ENCODE measurements around the gene TXNDC8. TPM values are rescaled to one million over a fixed set of nuclear protein-coding genes. Genes with fewer than 3 reads are reported as not detected.

The TXNDC8 gene
- total RNA-seq, 1 donor from 2014 or later, result not detected

- H3K9ac ChIP-seq (ENCODE audit: low read length), result no peak overlapping the region
- H3K4me3 ChIP-seq (ENCODE audit: insufficient read depth, low read depth, low read length), result no peak overlapping the region
- Mint-ChIP-seq H3K27ac (ENCODE audit: unreplicated experiment) (no peak overlapping the region), H3K36me3 (ENCODE audit: low read depth, unreplicated experiment) (no peaks in the 10 kb centered on the region), H3K4me1 (ENCODE audit: low read depth, unreplicated experiment) (no peaks in the 10 kb centered on the region), H3K9me3 (ENCODE audit: unreplicated experiment) (no peaks in the 10 kb centered on the region), H3K27me3 (ENCODE audit: low read depth, unreplicated experiment) (peaks cover 4% of the 10 kb centered on the region), H3K4me3 (ENCODE audit: unreplicated experiment) (no peak overlapping the region)
- no peak overlapping the region for H3K4me2 ChIP-seq (ENCODE audit: low read length)
- no peaks in the 10 kb centered on the region for H3K79me2 ChIP-seq (ENCODE audit: insufficient read depth, low read length)
- H3K27ac ChIP-seq (ENCODE audit: low read depth, low read length), result no peak overlapping the region
- no peak for TF ChIP-seq CTCF (IDR thresholded peaks at IDR 0.05; ENCODE audit: insufficient read depth, low read depth, low read length)
- TF ChIP-seq EZH2 (IDR thresholded peaks at IDR 0.05; ENCODE audit: insufficient read depth, low read length), result no peak
- no peaks in the 10 kb centered on the region for H3K27me3 ChIP-seq (ENCODE audit: insufficient read depth, low read length)
- H3K9me3 ChIP-seq (ENCODE audit: insufficient read depth, low read depth, low read length), result no peaks in the 10 kb centered on the region
- no peak overlapping the region for H2AFZ ChIP-seq (ENCODE audit: low read depth, low read length)
- no peaks in the 10 kb centered on the region for H3K36me3 ChIP-seq (ENCODE audit: insufficient read depth, low read length)
- DNase-seq (ENCODE audit: low read depth), result no peak
- no peaks in the 10 kb centered on the region for H4K20me1 ChIP-seq (ENCODE audit: insufficient read depth, low read length)
- no peaks in the 10 kb centered on the region for H3K4me1 ChIP-seq (ENCODE audit: insufficient read depth, low read length)
- FAIRE-seq, result no peak
These were observed 1.3 kb downstream of the TXNDC8 start for GRCh38 chr9:110336363-110336762.

- Histone ChIP-seq H3K4me3 (ENCODE audit: insufficient read depth, low read depth, low read length) (no peak overlapping the region), H3K4me1 (ENCODE audit: insufficient read depth, low read length) (no peaks in the 10 kb centered on the region), H3K9ac (ENCODE audit: low read length) (no peak overlapping the region), H4K20me1 (ENCODE audit: insufficient read depth, low read length) (no peaks in the 10 kb centered on the region), H3K4me2 (ENCODE audit: low read length) (no peak overlapping the region), H3K27me3 (ENCODE audit: insufficient read depth, low read length) (no peaks in the 10 kb centered on the region), H2AFZ (ENCODE audit: low read depth, low read length) (no peak overlapping the region), H3K9me3 (ENCODE audit: insufficient read depth, low read depth, low read length) (no peaks in the 10 kb centered on the region), H3K27ac (ENCODE audit: low read depth, low read length) (no peak overlapping the region), H3K36me3 (ENCODE audit: insufficient read depth, low read length) (no peaks in the 10 kb centered on the region), H3K79me2 (ENCODE audit: insufficient read depth, low read length) (no peaks in the 10 kb centered on the region)
- Mint-ChIP-seq H3K27ac (ENCODE audit: unreplicated experiment) (no peak overlapping the region), H3K9me3 (ENCODE audit: unreplicated experiment) (no peaks in the 10 kb centered on the region), H3K4me3 (ENCODE audit: unreplicated experiment) (no peak overlapping the region), H3K27me3 (ENCODE audit: low read depth, unreplicated experiment) (peaks cover 4% of the 10 kb centered on the region), H3K36me3 (ENCODE audit: low read depth, unreplicated experiment) (no peaks in the 10 kb centered on the region), H3K4me1 (ENCODE audit: low read depth, unreplicated experiment) (no peaks in the 10 kb centered on the region)
- TF ChIP-seq CTCF (IDR thresholded peaks at IDR 0.05; ENCODE audit: insufficient read depth, low read depth, low read length) (no peak), EZH2 (IDR thresholded peaks at IDR 0.05; ENCODE audit: insufficient read depth, low read length) (no peak)
- DNase-seq (ENCODE audit: low read depth) (no peak), FAIRE-seq (no peak)
These were observed 2.8 kb downstream of the TXNDC8 start for GRCh38 chr9:110334871-110335270.

- Histone ChIP-seq H3K27ac (ENCODE audit: low read depth, low read length) (no peak overlapping the region), H3K4me2 (ENCODE audit: low read length) (no peak overlapping the region), H3K4me1 (ENCODE audit: insufficient read depth, low read length) (no peaks in the 10 kb centered on the region), H3K27me3 (ENCODE audit: insufficient read depth, low read length) (no peaks in the 10 kb centered on the region), H3K79me2 (ENCODE audit: insufficient read depth, low read length) (no peaks in the 10 kb centered on the region), H2AFZ (ENCODE audit: low read depth, low read length) (no peak overlapping the region), H3K4me3 (ENCODE audit: insufficient read depth, low read depth, low read length) (no peak overlapping the region), H4K20me1 (ENCODE audit: insufficient read depth, low read length) (no peaks in the 10 kb centered on the region), H3K36me3 (ENCODE audit: insufficient read depth, low read length) (no peaks in the 10 kb centered on the region), H3K9me3 (ENCODE audit: insufficient read depth, low read depth, low read length) (no peaks in the 10 kb centered on the region), H3K9ac (ENCODE audit: low read length) (no peak overlapping the region)
- Mint-ChIP-seq H3K27ac (ENCODE audit: unreplicated experiment) (no peak overlapping the region), H3K9me3 (ENCODE audit: unreplicated experiment) (no peaks in the 10 kb centered on the region), H3K27me3 (ENCODE audit: low read depth, unreplicated experiment) (peaks cover 4% of the 10 kb centered on the region), H3K4me1 (ENCODE audit: low read depth, unreplicated experiment) (no peaks in the 10 kb centered on the region), H3K4me3 (ENCODE audit: unreplicated experiment) (no peak overlapping the region), H3K36me3 (ENCODE audit: low read depth, unreplicated experiment) (no peaks in the 10 kb centered on the region)
- no peak for TF ChIP-seq CTCF (IDR thresholded peaks at IDR 0.05; ENCODE audit: insufficient read depth, low read depth, low read length)
- no peak for TF ChIP-seq EZH2 (IDR thresholded peaks at IDR 0.05; ENCODE audit: insufficient read depth, low read length)
- DNase-seq (ENCODE audit: low read depth), result no peak
- FAIRE-seq, result no peak
These were observed 3.5 kb downstream of the TXNDC8 start for GRCh38 chr9:110334183-110334582.
